ENCODE measurements around the gene ADAM12.

Gene ADAM12

GRCh38 chr10:126242397-126243260 lies 145.6 kb downstream of the ADAM12 start:
- in situ Hi-C loops (cut with MboI; ENCODE audit: low sequenced_read_pairs) = no loop called here

- in situ Hi-C loops (cut with MboI; ENCODE audit: low sequenced_read_pairs) = no loop called here
These were observed 147.8 kb downstream of the ADAM12 start for GRCh38 chr10:126240483-126240882.

GRCh38 chr10:126239844-126240243 lies 148.4 kb downstream of the ADAM12 start:
- in situ Hi-C loops (cut with MboI; ENCODE audit: low sequenced_read_pairs) = no loop called here

GRCh38 chr10:126235979-126236851 lies 152.1 kb downstream of the ADAM12 start:
- in situ Hi-C loops (cut with MboI; ENCODE audit: low sequenced_read_pairs) = no loop called here

GRCh38 chr10:126235091-126235978 lies 152.9 kb downstream of the ADAM12 start:
- in situ Hi-C loops (cut with MboI; ENCODE audit: low sequenced_read_pairs) = no loop called here

- in situ Hi-C loops (cut with MboI; ENCODE audit: low sequenced_read_pairs) = no loop called here
These were observed 153.6 kb downstream of the ADAM12 start for GRCh38 chr10:126234630-126235029.

- in situ Hi-C loops (cut with MboI; ENCODE audit: low sequenced_read_pairs) = no loop called here
These were observed 154.8 kb downstream of the ADAM12 start for GRCh38 chr10:126233182-126234148.

GRCh38 chr10:126230587-126230986 lies 157.7 kb downstream of the ADAM12 start:
- in situ Hi-C loops (cut with MboI; ENCODE audit: low sequenced_read_pairs) = no loop called here

- in situ Hi-C loops (cut with MboI; ENCODE audit: low sequenced_read_pairs) = no loop called here
These were observed 158.6 kb downstream of the ADAM12 start for GRCh38 chr10:126229686-126230085.

GRCh38 chr10:126227762-126228134 lies 160.5 kb downstream of the ADAM12 start:
- in situ Hi-C loops (cut with MboI; ENCODE audit: low sequenced_read_pairs) = no loop called here

- in situ Hi-C loops (cut with MboI; ENCODE audit: low sequenced_read_pairs) = no loop called here
These were observed 161.1 kb downstream of the ADAM12 start for GRCh38 chr10:126226988-126227761.

- in situ Hi-C loops (cut with MboI; ENCODE audit: low sequenced_read_pairs) = no loop called here
These were observed 162.1 kb downstream of the ADAM12 start for GRCh38 chr10:126226205-126226604.

- in situ Hi-C loops (cut with MboI; ENCODE audit: low sequenced_read_pairs) = no loop called here
These were observed 162.6 kb downstream of the ADAM12 start for GRCh38 chr10:126225672-126226008.

- in situ Hi-C loops (cut with MboI; ENCODE audit: low sequenced_read_pairs) = no loop called here
These were observed 163.2 kb downstream of the ADAM12 start for GRCh38 chr10:126224967-126225671.

GRCh38 chr10:126223512-126224067 lies 164.7 kb downstream of the ADAM12 start:
- in situ Hi-C loops (cut with MboI; ENCODE audit: low sequenced_read_pairs) = no loop called here

- in situ Hi-C loops (cut with MboI; ENCODE audit: low sequenced_read_pairs) = no loop called here
These were observed 165.4 kb downstream of the ADAM12 start for GRCh38 chr10:126222736-126223511.

- in situ Hi-C loops (cut with MboI; ENCODE audit: low sequenced_read_pairs) = no loop called here
These were observed 166.4 kb downstream of the ADAM12 start for GRCh38 chr10:126221874-126222273.

All from hTERT RPE-1 (cell line).